ENCODE data around the gene OPRM1.
A peak's percentile ranks its signal among the peaks of the same experiment; 100 is the strongest.
"Not testable (repeated sequence)": the region's sequence is repeated elsewhere in the genome, so short reads cannot be mapped to it uniquely, and the experiment has no call there.

OPRM1 gene

GRCh38 chr6:154167126-154167525, 128.1 kb downstream of the OPRM1 start:
- no peak overlapping the region for H3K27ac ChIP-seq
- H3K4me3 ChIP-seq (ENCODE audit: low read depth, low read length), result no peak overlapping the region
- no peak for TF ChIP-seq CTCF (IDR thresholded peaks at IDR 0.05)
- H2AFZ ChIP-seq, result peak overlapping the region; percentile 43
- peaks cover 10% of the 10 kb centered on the region for H3K4me1 ChIP-seq
- no peaks in the 10 kb centered on the region for H3K36me3 ChIP-seq (ENCODE audit: control insufficient read depth, insufficient read depth, low read length)
- no peaks in the 10 kb centered on the region for H3K9me3 ChIP-seq (ENCODE audit: control insufficient read depth, low read length)
- no peak overlapping the region for H3K4me2 ChIP-seq (ENCODE audit: low read length)
- H3K79me2 ChIP-seq, result no peaks in the 10 kb centered on the region
- no peaks in the 10 kb centered on the region for H3K27me3 ChIP-seq (ENCODE audit: control insufficient read depth, insufficient read depth, low read length)
- no peak overlapping the region for H3K9ac ChIP-seq

- peaks cover 8% of the 10 kb centered on the region for H3K4me1 ChIP-seq
- no peak overlapping the region for H2AFZ ChIP-seq
- H3K79me2 ChIP-seq, result no peaks in the 10 kb centered on the region
- no peak overlapping the region for H3K9ac ChIP-seq
- H3K36me3 ChIP-seq (ENCODE audit: control insufficient read depth, insufficient read depth, low read length), result no peaks in the 10 kb centered on the region
- no peak overlapping the region for H3K4me2 ChIP-seq (ENCODE audit: low read length)
- no peak overlapping the region for H3K27ac ChIP-seq
- H3K4me3 ChIP-seq (ENCODE audit: low read depth, low read length), result no peak overlapping the region
- no peak for TF ChIP-seq CTCF (IDR thresholded peaks at IDR 0.05)
- no peaks in the 10 kb centered on the region for H3K9me3 ChIP-seq (ENCODE audit: control insufficient read depth, low read length)
- H3K27me3 ChIP-seq (ENCODE audit: control insufficient read depth, insufficient read depth, low read length), result no peaks in the 10 kb centered on the region
Measured at GRCh38 chr6:154169193-154169847, 130.3 kb downstream of the OPRM1 start.

GRCh38 chr6:154170106-154170505, 131.1 kb downstream of the OPRM1 start:
- Histone ChIP-seq H3K9me3 (ENCODE audit: control insufficient read depth, low read length) (no peaks in the 10 kb centered on the region), H3K4me3 (ENCODE audit: low read depth, low read length) (no peak overlapping the region), H3K4me1 (peaks cover 5% of the 10 kb centered on the region), H3K27ac (no peak overlapping the region), H3K36me3 (ENCODE audit: control insufficient read depth, insufficient read depth, low read length) (no peaks in the 10 kb centered on the region), H3K9ac (no peak overlapping the region), H3K27me3 (ENCODE audit: control insufficient read depth, insufficient read depth, low read length) (no peaks in the 10 kb centered on the region), H2AFZ (no peak overlapping the region), H3K4me2 (ENCODE audit: low read length) (no peak overlapping the region), H3K79me2 (no peaks in the 10 kb centered on the region)
- no peak for TF ChIP-seq CTCF (IDR thresholded peaks at IDR 0.05)

GRCh38 chr6:154172393-154172792, 133.4 kb downstream of the OPRM1 start:
- not testable (repeated sequence) for H3K4me1 ChIP-seq; H3K27me3 ChIP-seq (ENCODE audit: control insufficient read depth, insufficient read depth, low read length); H3K4me3 ChIP-seq (ENCODE audit: low read depth, low read length); H3K27ac ChIP-seq; H3K4me2 ChIP-seq (ENCODE audit: low read length); H3K9ac ChIP-seq; H3K36me3 ChIP-seq (ENCODE audit: control insufficient read depth, insufficient read depth, low read length); H3K79me2 ChIP-seq; H3K9me3 ChIP-seq (ENCODE audit: control insufficient read depth, low read length)
- H2AFZ ChIP-seq, result peak overlapping the region; percentile 34

GRCh38 chr6:154179434-154179833, 140.4 kb downstream of the OPRM1 start:
- H3K9ac ChIP-seq, result no peak overlapping the region
- no peak overlapping the region for H2AFZ ChIP-seq
- H3K27me3 ChIP-seq (ENCODE audit: control insufficient read depth, insufficient read depth, low read length), result no peaks in the 10 kb centered on the region
- H3K4me3 ChIP-seq (ENCODE audit: low read depth, low read length), result no peak overlapping the region
- H3K79me2 ChIP-seq, result no peaks in the 10 kb centered on the region
- no peak overlapping the region for H3K4me2 ChIP-seq (ENCODE audit: low read length)
- no peaks in the 10 kb centered on the region for H3K4me1 ChIP-seq
- H3K27ac ChIP-seq, result no peak overlapping the region
- no peaks in the 10 kb centered on the region for H3K36me3 ChIP-seq (ENCODE audit: control insufficient read depth, insufficient read depth, low read length)
- H3K9me3 ChIP-seq (ENCODE audit: control insufficient read depth, low read length), result no peaks in the 10 kb centered on the region
- no peak for TF ChIP-seq CTCF (IDR thresholded peaks at IDR 0.05)
